Endodermal cell (in vitro differentiated cells): ENCODE measurements around the gene FHOD1. TPM values are rescaled to one million over a fixed set of nuclear protein-coding genes. Genes with fewer than 3 reads are reported as not detected.

Source experiments
- DNase-seq: peaks from one replicate; pipeline ENCODE4 v3.0.0-alpha.2; 2017
- H3K27ac ChIP-seq: 2 replicates; pipeline ENCODE4 v1.5.1; 2013; ENCODE audit warnings: mild to moderate bottlenecking, low read depth, low read length, moderate library complexity
- H3K27me3 ChIP-seq: 2 replicates; pipeline ENCODE4 v1.6.1; 2013; ENCODE audit warnings: mild to moderate bottlenecking, low read length, moderate library complexity; ENCODE audit not compliant: insufficient read depth, control insufficient read depth, poor library complexity, severe bottlenecking
- H3K36me3 ChIP-seq: 2 replicates; pipeline ENCODE4 v1.7.0; 2013; ENCODE audit warnings: mild to moderate bottlenecking, low read length, moderate library complexity; ENCODE audit not compliant: control insufficient read depth, insufficient read depth
- H3K4me1 ChIP-seq: one replicate; pipeline ENCODE4 v1.7.0; 2013; ENCODE audit warnings: low read length; ENCODE audit not compliant: control insufficient read depth, insufficient read depth
- H3K4me3 ChIP-seq: 2 replicates; pipeline ENCODE4 v1.5.1; 2013; ENCODE audit warnings: mild to moderate bottlenecking, low read length, moderate library complexity
- H3K9ac ChIP-seq: 2 replicates; pipeline ENCODE4 v1.6.1; 2013; ENCODE audit warnings: mild to moderate bottlenecking, low read length, moderate library complexity; ENCODE audit not compliant: poor library complexity, severe bottlenecking; ENCODE audit errors: extremely low read depth
- H3K9me3 ChIP-seq: 2 replicates; pipeline ENCODE4 v1.6.1; 2013; ENCODE audit warnings: mild to moderate bottlenecking, low read length, moderate library complexity; ENCODE audit not compliant: control insufficient read depth
- H3K27ac Mint-ChIP-seq: 2 replicates; pipeline ENCODE4 v1.8.0; 2020; ENCODE audit warnings: mixed read lengths
- H3K27me3 Mint-ChIP-seq: 2 replicates; pipeline ENCODE4 v1.8.0; 2021; ENCODE audit warnings: mild to moderate bottlenecking, mixed read lengths; ENCODE audit not compliant: insufficient read depth
- H3K36me3 Mint-ChIP-seq: 2 replicates; pipeline ENCODE4 v1.8.0; 2020; ENCODE audit warnings: low read depth, mixed read lengths
- H3K4me1 Mint-ChIP-seq: 2 replicates; pipeline ENCODE4 v1.8.0; 2020; ENCODE audit warnings: mixed read lengths
- H3K4me3 Mint-ChIP-seq: 2 replicates; pipeline ENCODE4 v1.8.0; 2020; ENCODE audit warnings: mild to moderate bottlenecking, moderate library complexity, mixed read lengths
- H3K9me3 Mint-ChIP-seq: 2 replicates; pipeline ENCODE4 v1.8.0; 2020; ENCODE audit warnings: mild to moderate bottlenecking, mixed read lengths
- WGBS, 2 experiments: methylation state at CpG; one replicate each; pipeline versions ENCODE4 v1.1.5 to v1.1.7; 2013; ENCODE audit warnings: missing lambda C conversion rate in 2 of 2, mixed read lengths in 1 of 2; ENCODE audit not compliant: insufficient coverage in 1 of 2, insufficient read length in 1 of 2; 5-methylcytosine and 5-hydroxymethylcytosine counted together
- microRNA-seq: library from miRNA; unstranded; fragments of <30 nt; microRNA quantifications from one replicate; pipeline ENCODE4 v1.2.0, GENCODE V29; 2020; ENCODE audit warnings: borderline microRNAs expressed
- total RNA-seq, 2 donors: library from RNA; stranded (reverse); fragmentation: NEBNext Ultra II Directional in 1 of 2; extraction: Animal tissue kit (Norgen Biotek cat#: 25700) in 1 of 2; gene quantifications; 2 replicates in 1 of 2; 3 replicates in 1 of 2; pipeline ENCODE4 v1.2.1, GENCODE V29; 2021
- TF ChIP-seq, protein P1 (sequence below): fragments of 200-600 bp; sonication (generic); conservative IDR thresholded peaks from 2 replicates; pipeline ENCODE4 v1.5.0; 2021; ENCODE audit warnings: antibody characterized with exemption, mild to moderate bottlenecking

Gene FHOD1
- total RNA-seq, 2 donors from 2014 or later: 51.7 to 71.9 TPM

DNA sequence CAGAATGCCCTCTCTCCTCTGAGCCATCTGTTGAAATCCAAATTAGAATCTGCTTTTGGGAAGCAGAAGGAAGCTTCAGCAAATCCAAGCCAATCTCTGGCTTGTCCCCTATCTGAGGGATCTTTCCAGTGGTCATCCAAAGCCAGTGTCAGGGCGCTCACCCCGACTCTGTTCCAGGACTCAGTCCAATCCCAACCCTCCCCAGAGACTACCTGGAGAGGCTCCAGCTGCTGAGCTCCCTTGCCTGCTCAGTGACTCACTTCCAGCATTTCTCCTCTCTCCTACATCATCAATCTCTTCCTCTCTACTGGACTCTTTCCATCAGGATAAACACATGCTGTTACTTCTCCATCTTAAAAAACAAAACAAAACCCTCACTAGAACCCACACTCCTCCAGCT is 65.9 kb downstream of the FHOD1 start:
- Histone ChIP-seq H3K4me3 (no peak overlapping the region), H3K36me3 (peaks cover 7% of the 10 kb centered on the region), H3K27me3 (peaks cover 40% of the 10 kb centered on the region), H3K9me3 (no peaks in the 10 kb centered on the region), H3K4me1 (peaks cover 1% of the 10 kb centered on the region), H3K9ac (no peak overlapping the region), H3K27ac (no peak overlapping the region)
- 92 to 100% methylated on average over 2 of the region's 2 CpGs for WGBS, 2 experiments
- H3K27me3 Mint-ChIP-seq: peaks cover 35% of the 10 kb centered on the region
- H3K9me3 Mint-ChIP-seq: no peaks in the 10 kb centered on the region
- TF ChIP-seq, protein P1, sequence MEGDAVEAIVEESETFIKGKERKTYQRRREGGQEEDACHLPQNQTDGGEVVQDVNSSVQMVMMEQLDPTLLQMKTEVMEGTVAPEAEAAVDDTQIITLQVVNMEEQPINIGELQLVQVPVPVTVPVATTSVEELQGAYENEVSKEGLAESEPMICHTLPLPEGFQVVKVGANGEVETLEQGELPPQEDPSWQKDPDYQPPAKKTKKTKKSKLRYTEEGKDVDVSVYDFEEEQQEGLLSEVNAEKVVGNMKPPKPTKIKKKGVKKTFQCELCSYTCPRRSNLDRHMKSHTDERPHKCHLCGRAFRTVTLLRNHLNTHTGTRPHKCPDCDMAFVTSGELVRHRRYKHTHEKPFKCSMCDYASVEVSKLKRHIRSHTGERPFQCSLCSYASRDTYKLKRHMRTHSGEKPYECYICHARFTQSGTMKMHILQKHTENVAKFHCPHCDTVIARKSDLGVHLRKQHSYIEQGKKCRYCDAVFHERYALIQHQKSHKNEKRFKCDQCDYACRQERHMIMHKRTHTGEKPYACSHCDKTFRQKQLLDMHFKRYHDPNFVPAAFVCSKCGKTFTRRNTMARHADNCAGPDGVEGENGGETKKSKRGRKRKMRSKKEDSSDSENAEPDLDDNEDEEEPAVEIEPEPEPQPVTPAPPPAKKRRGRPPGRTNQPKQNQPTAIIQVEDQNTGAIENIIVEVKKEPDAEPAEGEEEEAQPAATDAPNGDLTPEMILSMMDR: no peak
- DNase-seq: no peak
- no peak overlapping the region for H3K27ac Mint-ChIP-seq
- H3K36me3 Mint-ChIP-seq: peaks cover 3% of the 10 kb centered on the region
- H3K4me3 Mint-ChIP-seq: no peak overlapping the region
- peaks cover 10% of the 10 kb centered on the region for H3K4me1 Mint-ChIP-seq

DNA sequence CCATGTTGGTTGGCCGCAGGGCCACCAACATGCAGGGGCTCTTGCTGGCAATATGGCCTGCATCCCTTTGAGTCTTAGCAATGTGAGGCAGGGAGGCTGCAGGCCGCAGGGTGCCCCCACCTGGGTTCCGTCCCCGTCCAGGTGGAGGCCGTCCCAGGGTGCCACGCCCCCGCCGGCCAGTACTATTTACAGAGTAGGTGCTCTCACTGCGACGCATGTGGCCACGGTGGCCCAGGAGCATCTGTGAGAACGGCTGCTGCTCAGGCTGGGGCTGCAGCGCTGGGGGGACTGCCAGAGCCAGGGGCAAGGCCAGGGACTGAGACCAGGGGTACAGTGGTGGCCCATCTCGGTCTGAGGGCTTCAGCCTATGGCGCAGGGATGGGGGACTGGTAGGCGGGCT is 67.1 kb downstream of the FHOD1 start:
- Histone ChIP-seq H3K27me3 (peaks cover 43% of the 10 kb centered on the region), H3K9me3 (no peaks in the 10 kb centered on the region), H3K36me3 (peaks cover 7% of the 10 kb centered on the region), H3K4me1 (no peaks in the 10 kb centered on the region), H3K9ac (no peak overlapping the region), H3K27ac (no peak overlapping the region), H3K4me3 (no peak overlapping the region)
- Mint-ChIP-seq H3K4me1 (peaks cover 5% of the 10 kb centered on the region), H3K27ac (no peak overlapping the region), H3K4me3 (no peak overlapping the region), H3K9me3 (no peaks in the 10 kb centered on the region), H3K27me3 (peaks cover 38% of the 10 kb centered on the region), H3K36me3 (peaks cover 9% of the 10 kb centered on the region)
- TF ChIP-seq, protein P1: no peak
- 94 to 100% methylated on average over 14 to 16 of the region's 16 CpGs for WGBS, 2 experiments
- DNase-seq: no peak

DNA sequence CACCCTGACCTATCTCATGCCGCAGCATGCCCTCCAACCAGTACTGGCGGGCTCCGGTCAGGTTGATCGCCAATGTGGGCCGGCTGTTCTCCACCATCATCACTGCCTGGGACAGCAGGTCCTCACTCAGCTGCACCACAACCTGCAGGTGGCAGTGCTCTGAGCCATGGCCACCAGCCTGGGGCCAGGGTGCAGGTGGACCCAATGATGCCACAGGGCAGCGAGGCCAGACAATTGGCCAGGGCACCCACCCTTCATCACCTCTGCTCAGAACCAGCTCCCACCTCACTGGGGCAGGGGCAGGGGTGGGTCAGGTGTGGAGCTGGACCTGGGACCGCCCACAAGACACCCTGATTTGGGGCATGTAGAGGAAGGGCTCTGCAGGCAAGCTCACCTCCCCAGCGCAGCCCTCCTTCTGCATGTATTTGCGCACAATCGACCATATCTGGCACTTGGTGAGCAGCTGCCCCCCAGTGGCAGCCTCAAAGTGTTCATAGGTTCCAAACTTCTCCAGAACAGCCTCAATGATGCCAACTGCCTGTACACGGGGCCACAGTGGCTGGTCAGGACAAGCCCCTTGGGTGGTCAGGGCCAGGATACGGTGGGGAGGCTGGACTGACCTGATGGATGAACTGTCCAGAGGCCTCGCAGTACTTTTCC is 67.7 kb downstream of the FHOD1 start:
- no peaks in the 10 kb centered on the region for H3K4me1 ChIP-seq
- Mint-ChIP-seq H3K36me3 (peaks cover 9% of the 10 kb centered on the region), H3K9me3 (no peaks in the 10 kb centered on the region), H3K4me1 (peaks cover 3% of the 10 kb centered on the region), H3K27ac (no peak overlapping the region), H3K27me3 (peaks cover 38% of the 10 kb centered on the region), H3K4me3 (no peak overlapping the region)
- TF ChIP-seq, protein P1: peak; percentile 59
- H3K4me3 ChIP-seq: no peak overlapping the region
- DNase-seq: peak; percentile 74
- peaks cover 43% of the 10 kb centered on the region for H3K27me3 ChIP-seq
- whole genome bisulfite sequencing, 2 experiments: 94 to 96% methylated on average over 8 to 13 of the region's 13 CpGs
- no peak overlapping the region for H3K9ac ChIP-seq
- peaks cover 7% of the 10 kb centered on the region for H3K36me3 ChIP-seq
- no peaks in the 10 kb centered on the region for H3K9me3 ChIP-seq
- no peak overlapping the region for H3K27ac ChIP-seq

Small RNA genes lying within 50 kb of the gene (microRNA-seq; reads per million reads assigned to microRNA genes)
- gene MIR328: 9.6 reads per million, percentile 44 among the genes with 10 or more reads in this experiment

Other genes with a start within 250 kb of the FHOD1 start
- 10 to 100 TPM; 93.9 to 95.2 TPM for gene CBFB, start 218.3 kb downstream of the FHOD1 start, total RNA-seq
- gene PHAF1, start 137.5 kb downstream of the FHOD1 start, total RNA-seq: 10 to 100 TPM; 18.8 to 19.6 TPM
- 10 to 100 TPM in 1 of 2 donors, 1 to 10 TPM in 1; 7.2 to 11.0 TPM for gene B3GNT9, start 96.5 kb downstream of the FHOD1 start, total RNA-seq
- gene TRADD, start 87.6 kb downstream of the FHOD1 start, total RNA-seq: 1 to 10 TPM; 2.8 to 5.4 TPM
- gene FBXL8, start 87.5 kb downstream of the FHOD1 start, total RNA-seq: 1 to 10 TPM; 1.9 to 3.5 TPM
- 1 to 10 TPM; 2.0 to 6.8 TPM for gene HSF4, start 82.7 kb downstream of the FHOD1 start, total RNA-seq
- gene NOL3, start 76.9 kb downstream of the FHOD1 start, total RNA-seq: 10 to 100 TPM; 11.6 TPM
- gene MATCAP1, start 63.5 kb downstream of the FHOD1 start, total RNA-seq: 10 to 100 TPM; 50.2 to 63.8 TPM
- gene EXOC3L1, start 57.3 kb downstream of the FHOD1 start, total RNA-seq: 1 to 10 TPM in 1 of 2 donors, under 1 TPM in 1; 0.97 to 1.8 TPM
- 10 to 100 TPM; 71.8 to 72.8 TPM for gene E2F4, start 55.3 kb downstream of the FHOD1 start, total RNA-seq
- 1 to 10 TPM; 5.6 to 6.4 TPM for gene ELMO3, start 48.4 kb downstream of the FHOD1 start, total RNA-seq
- 10 to 100 TPM; 43.1 to 46.4 TPM for gene TMEM208, start 20.4 kb downstream of the FHOD1 start, total RNA-seq
- 1 to 10 TPM; 8.9 to 9.0 TPM for gene SLC9A5, start 1.5 kb upstream of the FHOD1 start, total RNA-seq
- gene PLEKHG4, start 32.1 kb upstream of the FHOD1 start, total RNA-seq: 10 to 100 TPM; 10.5 to 12.4 TPM
- gene KCTD19, start 79.3 kb upstream of the FHOD1 start, total RNA-seq: 1 to 10 TPM; 1.2 to 1.3 TPM
- gene LRRC36, start 79.3 kb upstream of the FHOD1 start, total RNA-seq: under 1 TPM in 1 of 2 donors, not detected in 1; 0.73 TPM
- gene TPPP3, start 146.0 kb upstream of the FHOD1 start, total RNA-seq: under 1 TPM; 0.64 to 0.73 TPM
- 10 to 100 TPM in 1 of 2 donors, 1 to 10 TPM in 1; 8.4 to 10.6 TPM for gene ZDHHC1, start 169.0 kb upstream of the FHOD1 start, total RNA-seq
- gene HSD11B2, start 183.6 kb upstream of the FHOD1 start, total RNA-seq: 10 to 100 TPM; 10.4 to 14.7 TPM
- gene ATP6V0D1, start 233.7 kb upstream of the FHOD1 start, total RNA-seq: 10 to 100 TPM; 56.0 to 58.3 TPM
- gene AGRP, start 236.1 kb upstream of the FHOD1 start, total RNA-seq: not detected